ENCODE measurements around the gene SUSD1. TPM values are rescaled to one million over a fixed set of nuclear protein-coding genes. Genes with fewer than 3 reads are reported as not detected.

SUSD1 gene
- total RNA-seq, 1 experiment from 2014 or later, result 15.1 TPM

GRCh38 chr9:112069318-112070169, 105.6 kb downstream of the SUSD1 start:
- peak; percentile 62 for DNase-seq (ENCODE audit: low read depth)

GRCh38 chr9:112065806-112066606, 109.1 kb downstream of the SUSD1 start:
- DNase-seq (ENCODE audit: low read depth), result peak; percentile 97

- DNase-seq (ENCODE audit: low read depth), result no peak
Measured at GRCh38 chr9:112064871-112065270, 110.2 kb downstream of the SUSD1 start.

DNA sequence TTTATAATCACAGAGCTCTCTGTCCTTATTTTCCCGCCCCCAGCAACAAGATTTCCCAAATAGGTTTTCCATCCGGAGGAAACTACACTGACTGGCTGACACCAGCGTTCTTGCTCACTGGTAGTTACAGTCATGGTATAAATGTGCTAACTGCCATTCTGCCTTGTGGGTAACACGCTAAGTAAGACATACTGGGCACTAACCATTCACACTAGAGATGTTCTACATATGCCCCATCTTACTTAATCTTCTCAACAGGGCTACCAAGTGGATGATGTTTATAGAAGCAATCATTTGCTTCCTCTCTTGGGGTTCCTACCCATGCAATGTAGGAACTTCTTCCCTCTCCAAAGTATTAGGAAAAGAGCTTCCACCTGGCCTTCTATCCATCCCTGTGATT, 111.5 kb downstream of the SUSD1 start:
- no peak for DNase-seq (ENCODE audit: low read depth)

DNA sequence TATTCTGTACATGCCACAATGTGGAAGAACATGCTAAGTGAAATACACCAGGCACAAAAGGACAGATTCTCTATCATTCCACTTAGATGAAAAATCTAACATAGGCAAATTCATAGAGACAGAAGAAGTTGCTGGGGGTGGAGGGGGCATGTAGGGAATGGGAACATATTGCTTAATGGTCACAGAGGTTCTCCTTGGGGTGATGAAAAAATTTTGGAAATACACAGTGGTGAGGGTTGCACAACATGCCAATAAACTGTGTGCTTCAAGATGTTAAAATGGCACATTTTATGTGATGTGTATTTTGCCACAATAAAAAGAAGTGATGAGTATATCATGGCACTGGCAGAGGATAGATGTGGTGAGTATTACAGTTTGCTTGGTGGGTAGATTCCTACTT, 111.9 kb downstream of the SUSD1 start:
- no peak for DNase-seq (ENCODE audit: low read depth)

DNA sequence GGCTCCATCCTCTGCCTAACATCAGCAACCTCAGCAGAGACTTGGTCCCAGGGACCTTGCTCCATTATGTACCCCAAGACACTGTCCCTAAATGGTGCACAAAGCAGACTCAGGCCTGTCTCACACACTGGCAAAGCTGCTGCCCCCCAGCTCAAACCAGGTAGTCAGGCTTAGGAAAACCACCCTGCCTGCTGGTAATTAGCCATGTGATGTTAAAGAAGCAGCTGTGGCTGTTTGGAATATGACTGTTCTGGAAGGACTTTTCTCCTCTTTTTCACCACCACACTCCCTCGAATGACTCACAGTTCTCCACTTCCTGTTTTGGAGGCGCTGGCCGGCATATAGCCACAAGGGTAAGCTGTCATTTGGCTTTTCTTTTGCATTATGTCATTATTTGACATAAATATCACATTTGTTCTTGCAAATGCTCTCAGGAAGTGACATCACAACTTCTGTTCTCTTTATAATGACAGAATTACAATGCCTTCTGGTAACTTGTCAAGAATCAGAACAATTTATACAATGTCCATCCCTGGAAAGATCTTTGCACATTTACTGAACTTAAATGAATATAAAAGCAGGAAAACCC, 113.9 kb downstream of the SUSD1 start:
- DNase-seq (ENCODE audit: low read depth), result peak; percentile 99

- peak; percentile 79 for DNase-seq (ENCODE audit: low read depth)
Measured at GRCh38 chr9:112059966-112060320, 115.2 kb downstream of the SUSD1 start.

DNA sequence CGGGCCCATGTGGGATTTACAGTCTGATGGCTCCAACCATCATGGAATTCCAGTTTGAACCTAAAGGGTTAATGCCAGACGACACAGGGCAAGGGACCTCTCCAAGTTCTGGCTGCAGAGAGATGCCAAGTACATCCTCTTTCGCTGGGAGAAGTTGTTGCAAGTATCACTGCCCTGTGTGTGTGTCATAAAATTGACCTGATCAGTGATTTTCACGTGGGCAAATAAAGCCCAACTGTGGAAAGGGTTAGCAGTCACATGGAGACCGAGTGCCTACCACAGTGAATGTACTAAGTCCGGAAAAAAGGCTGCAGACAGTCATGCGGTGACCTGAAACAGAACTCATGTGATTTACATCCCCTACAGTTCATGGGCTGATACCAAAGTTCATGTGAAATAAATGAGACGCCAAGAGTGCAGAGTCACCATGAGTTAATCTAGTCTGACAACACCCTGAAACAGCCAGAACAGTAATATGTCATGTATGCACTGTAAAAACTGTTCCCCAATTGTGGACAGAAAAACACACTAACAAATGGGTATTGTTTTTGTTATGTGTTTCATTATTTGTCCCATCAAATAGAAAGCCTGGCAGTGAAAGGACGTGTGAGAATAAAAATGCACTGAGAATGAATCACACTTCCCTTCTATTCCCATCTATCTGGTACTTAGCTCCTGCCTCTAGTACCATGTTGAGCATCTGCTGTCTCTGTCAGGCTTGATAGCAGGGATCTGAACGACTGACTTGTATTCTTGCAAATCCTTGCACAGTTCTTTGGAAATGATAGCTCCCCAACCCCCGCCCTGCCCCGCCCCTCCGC, 115.7 kb downstream of the SUSD1 start:
- peak; percentile 92 for DNase-seq (ENCODE audit: low read depth)

DNA sequence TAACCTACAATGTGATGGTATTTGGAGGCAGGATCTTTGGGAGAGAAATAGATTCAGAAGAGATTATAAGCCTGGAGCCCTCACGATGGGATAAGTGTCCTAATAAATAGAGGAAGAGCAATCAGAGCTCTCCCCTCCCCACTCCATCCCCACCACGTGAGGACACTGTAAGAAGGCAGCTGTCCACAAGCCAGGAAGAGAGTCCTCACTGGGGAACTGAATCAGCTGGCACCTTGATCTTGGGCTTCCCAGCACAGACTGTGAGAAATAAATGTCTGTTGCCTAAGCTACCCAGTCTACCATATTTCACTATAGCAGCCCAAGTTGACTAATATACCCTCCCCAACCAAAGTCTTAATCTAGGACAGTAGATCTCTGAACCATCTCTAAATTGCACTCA, 118.1 kb downstream of the SUSD1 start:
- DNase-seq (ENCODE audit: low read depth), result no peak

- no peak for DNase-seq (ENCODE audit: low read depth)
Measured at GRCh38 chr9:112054916-112055315, 120.2 kb downstream of the SUSD1 start.

DNA sequence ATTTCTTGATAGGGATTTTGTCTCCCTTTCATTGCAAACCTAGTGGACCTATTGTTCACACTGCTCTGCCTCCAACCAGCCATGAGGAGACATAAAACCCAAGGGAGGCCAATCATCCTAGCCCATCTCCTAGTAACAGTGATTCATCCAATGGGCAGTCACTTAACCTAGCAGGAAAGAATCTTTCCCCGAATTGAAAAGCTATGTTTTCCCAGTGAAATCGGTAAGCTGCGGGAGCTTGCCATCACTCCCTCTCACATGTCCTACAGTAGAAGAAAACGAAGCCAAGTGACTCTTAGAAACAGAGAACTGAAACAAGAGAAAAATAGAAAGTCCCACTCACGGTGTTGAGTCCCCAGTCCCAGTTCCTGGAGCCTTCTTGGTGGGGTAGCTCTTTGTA, 123.3 kb downstream of the SUSD1 start:
- peak; percentile 74 for DNase-seq (ENCODE audit: low read depth)

GRCh38 chr9:112050544-112051475, 124.3 kb downstream of the SUSD1 start:
- DNase-seq (ENCODE audit: low read depth), result peak; percentile 98

DNA sequence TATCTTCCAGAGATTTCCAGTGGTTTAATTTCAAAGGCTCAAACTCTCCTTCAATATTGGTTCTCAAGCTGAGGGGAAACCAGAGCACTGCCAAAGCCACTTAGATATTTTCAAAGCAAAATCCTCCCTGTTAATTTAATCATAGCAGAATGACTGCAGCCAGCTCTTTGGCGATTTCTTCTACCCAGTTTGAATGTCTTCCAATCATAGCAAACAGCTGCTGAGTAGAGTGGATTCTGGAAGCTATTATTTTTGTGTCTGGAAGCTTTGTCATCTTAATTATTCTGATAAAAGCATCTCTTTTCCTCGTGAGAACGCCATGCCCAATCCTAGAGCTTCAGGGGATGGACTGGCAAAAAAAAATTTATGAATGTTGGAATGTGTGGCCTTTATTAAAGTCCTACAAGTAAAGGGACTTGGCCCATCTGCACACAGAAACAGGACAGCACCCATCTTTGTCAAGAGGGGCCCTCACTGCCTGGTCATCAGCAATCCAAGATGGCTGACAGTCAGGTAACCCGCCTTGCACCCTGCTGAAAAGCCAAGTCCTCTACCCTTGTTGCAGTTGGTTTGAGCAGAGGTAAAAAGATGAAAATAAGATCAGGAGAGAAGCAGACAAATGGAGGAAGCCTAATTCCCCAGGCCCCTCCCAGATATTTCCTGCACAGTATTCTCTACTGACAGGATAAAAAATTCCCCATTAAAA, 125.1 kb downstream of the SUSD1 start:
- no peak for DNase-seq (ENCODE audit: low read depth)

DNA sequence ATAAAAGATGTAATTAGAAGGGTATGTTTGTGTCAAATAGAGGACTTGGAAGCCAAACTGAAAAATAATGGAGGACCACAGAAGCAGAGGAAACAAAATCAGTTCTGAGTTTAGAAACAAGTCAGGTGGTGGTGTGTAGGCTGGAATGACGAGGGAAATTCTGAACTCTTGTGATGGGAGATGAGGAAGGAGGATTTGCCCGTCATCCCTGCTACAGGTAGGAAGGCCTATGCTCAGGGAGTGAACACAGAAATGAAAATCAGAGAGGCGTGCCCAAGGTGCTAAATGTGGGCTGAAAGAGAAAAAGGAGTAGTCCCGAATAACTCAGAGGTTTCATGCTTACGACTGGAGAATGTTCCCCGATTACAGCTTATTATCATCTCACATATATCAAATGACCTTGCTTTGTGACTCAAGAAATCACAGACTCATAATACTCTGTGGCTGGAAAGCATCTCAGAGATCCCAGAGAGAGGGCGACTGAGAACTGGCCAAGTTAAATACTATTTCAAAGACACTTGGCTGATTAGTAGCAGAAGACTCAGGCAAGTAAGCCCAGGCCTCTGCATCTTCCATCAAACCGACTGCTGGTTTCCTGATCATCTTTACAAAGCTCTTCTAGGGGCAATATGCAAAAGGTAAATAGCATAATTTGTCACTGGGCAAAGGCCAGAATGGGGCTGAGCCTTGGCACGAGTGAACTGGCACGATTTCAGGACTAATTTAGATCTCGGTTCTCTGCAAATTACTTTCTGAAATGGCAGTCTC, 126.0 kb downstream of the SUSD1 start:
- DNase-seq (ENCODE audit: low read depth), result peak; percentile 89

GRCh38 chr9:112047538-112048066, 127.5 kb downstream of the SUSD1 start:
- DNase-seq (ENCODE audit: low read depth), result no peak

- peak; percentile 84 for DNase-seq (ENCODE audit: low read depth)
Measured at GRCh38 chr9:112046181-112046580, 128.9 kb downstream of the SUSD1 start.

DNA sequence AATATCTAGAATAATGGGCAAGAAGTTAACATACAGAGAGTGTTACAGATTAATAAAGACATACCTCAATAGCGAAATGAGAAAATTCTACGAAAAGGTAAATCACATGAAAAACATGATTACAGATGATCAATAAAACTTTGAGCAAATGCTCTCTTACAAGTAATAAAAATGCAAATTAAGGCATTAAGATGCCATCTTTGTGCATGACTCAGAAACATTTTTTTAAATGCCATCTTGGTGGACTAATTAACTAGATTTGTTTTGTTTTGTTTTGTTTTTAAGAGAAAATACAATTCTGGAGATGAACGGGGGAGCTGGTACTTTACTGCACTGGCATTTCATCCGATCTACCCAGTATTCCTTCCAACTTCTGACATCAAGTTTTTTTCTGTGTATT, 130.2 kb downstream of the SUSD1 start:
- DNase-seq (ENCODE audit: low read depth), result no peak

- DNase-seq (ENCODE audit: low read depth), result peak; percentile 58
Measured at GRCh38 chr9:112044186-112044585, 130.9 kb downstream of the SUSD1 start.

GRCh38 chr9:112043423-112043822, 131.7 kb downstream of the SUSD1 start:
- no peak for DNase-seq (ENCODE audit: low read depth)
